Spleen (tissue), 11 donors: ENCODE measurements around the gene DUSP11. TPM values are rescaled to one million over a fixed set of nuclear protein-coding genes. Genes with fewer than 3 reads are reported as not detected.
A peak's percentile ranks its signal among the peaks of the same experiment; 100 is the strongest.

Source experiments
- DNase-seq: peaks from one replicate; pipeline ENCODE4 v3.0.0-alpha.2; 2020
- H3K27ac ChIP-seq, 8 donors: fragments of 200-600 bp; sonication (generic) in 7 of 8; 1 replicate in 4 of 8; 2 replicates in 4 of 8; pipeline versions ENCODE4 v1.5.0 to v1.8.0; 2016 to 2021; ENCODE audit warnings: inconsistent platforms in 4 of 8, mild to moderate bottlenecking in 4 of 8, moderate library complexity in 1 of 8
- H3K27me3 ChIP-seq, 7 donors: fragments of 200-600 bp; sonication (generic) in 6 of 7; replicated peaks in 1 of 7; 1 replicate in 4 of 7; 2 replicates in 3 of 7; pipeline versions ENCODE4 v1.5.0 to v1.8.0; 2016 to 2021; ENCODE audit warnings: inconsistent platforms in 3 of 7, mild to moderate bottlenecking in 1 of 7
- H3K36me3 ChIP-seq, 6 donors: fragments of 200-600 bp; sonication (generic) in 5 of 6; 1 replicate in 4 of 6; 2 replicates in 2 of 6; pipeline versions ENCODE4 v1.5.0 to v1.8.0; 2016 to 2021; ENCODE audit warnings: inconsistent platforms in 2 of 6
- H3K4me1 ChIP-seq, 6 donors: fragments of 200-600 bp; sonication (generic) in 5 of 6; 1 replicate in 3 of 6; 2 replicates in 3 of 6; pipeline versions ENCODE4 v1.5.0 to v1.8.0; 2016 to 2021; ENCODE audit warnings: inconsistent platforms in 3 of 6
- H3K4me3 ChIP-seq, 8 donors: fragments of 200-600 bp; sonication (generic) in 7 of 8; 1 replicate in 4 of 8; 2 replicates in 4 of 8; pipeline versions ENCODE4 v1.5.0 to v1.8.0; 2016 to 2021; ENCODE audit warnings: inconsistent platforms in 4 of 8, mild to moderate bottlenecking in 4 of 8, moderate library complexity in 2 of 8
- H3K9me3 ChIP-seq, 8 donors: fragments of 200-600 bp; sonication (generic) in 7 of 8; 1 replicate in 4 of 8; 2 replicates in 4 of 8; pipeline versions ENCODE4 v1.5.0 to v1.8.0; 2016 to 2021; ENCODE audit warnings: inconsistent platforms in 4 of 8
- POLR2A ChIP-seq, 3 donors: fragments of 450-650 bp; IDR thresholded peaks; one replicate each; pipeline ENCODE4 v1.5.1; 2017; ENCODE audit warnings: antibody characterized with exemption in 3 of 3, mild to moderate bottlenecking in 1 of 3
- POLR2AphosphoS5 ChIP-seq, 3 donors: sonication (generic); formaldehyde crosslinking; IDR thresholded peaks; one replicate each; pipeline ENCODE4 v1.5.1; 2017; ENCODE audit warnings: antibody characterized with exemption in 3 of 3
- WGBS, 5 donors: extraction: QIAGEN DNeasy Blood & Tissue Kit in 3 of 5; methylation state at CpG; one replicate each; pipeline versions ENCODE4 v1.1.5 to v1.1.7; 2013 to 2018; 5-methylcytosine and 5-hydroxymethylcytosine counted together
- intact Hi-C: fragments of 100-400 bp; cut with DNase I; formaldehyde crosslinking; loops from one replicate; pipeline ENCODE4 v1.15.0; 2023; ENCODE audit warnings: low total_unique reads
- polyA plus RNA-seq, 3 donors: library from polyadenylated mRNA; stranded (reverse); fragments of 200-250 nt; gene quantifications; one replicate each; pipeline ENCODE4 v1.2.1, GENCODE V29; 2013
- total RNA-seq, 7 donors: library from RNA; depleted of rRNA in 3 of 7; stranded (reverse); fragments of >200 nt in 3 of 7; fragmentation: NEBNext Ultra II Directional in 4 of 7; extraction: Animal tissue kit (Norgen Biotek cat#: 25700) in 4 of 7; gene quantifications; one replicate each; pipeline versions ENCODE4 v1.1.0 to v1.2.1, GENCODE V29; 2016 to 2021
- TF ChIP-seq, protein P1 (sequence below), 11 experiments: fragments of 200-600 bp in 7 of 11; fragments of 450-650 bp in 4 of 11; sonication (generic) in 4 of 11; IDR thresholded peaks in 8 of 11; conservative IDR thresholded peaks in 3 of 11; 1 replicate in 7 of 11; 2 replicates in 4 of 11; pipeline versions ENCODE4 v1.4.0 to v1.8.0; 2016 to 2021; ENCODE audit warnings: antibody characterized with exemption in 11 of 11, inconsistent platforms in 4 of 11, mild to moderate bottlenecking in 1 of 11
- donor health status: healthy with polysubstance abuse.
- donor health status: DM: no; HTN: no; CAD: no; lungs with moderate emphysema.
- donor health status: DM: no; HTN: no; CAD: no.
- donor health status: Bipolar disorder and iron deficiency.
- donor health status: healthy.
- donor health status: DM: no; HTN: no; CAD: no.
- donor health status: DM: yes; HTN: yes; CAD: no.

The DUSP11 gene
- total and polyA plus RNA-seq, 10 donors, result 17.2 to 49.3 (median 26.4) TPM

DNA sequence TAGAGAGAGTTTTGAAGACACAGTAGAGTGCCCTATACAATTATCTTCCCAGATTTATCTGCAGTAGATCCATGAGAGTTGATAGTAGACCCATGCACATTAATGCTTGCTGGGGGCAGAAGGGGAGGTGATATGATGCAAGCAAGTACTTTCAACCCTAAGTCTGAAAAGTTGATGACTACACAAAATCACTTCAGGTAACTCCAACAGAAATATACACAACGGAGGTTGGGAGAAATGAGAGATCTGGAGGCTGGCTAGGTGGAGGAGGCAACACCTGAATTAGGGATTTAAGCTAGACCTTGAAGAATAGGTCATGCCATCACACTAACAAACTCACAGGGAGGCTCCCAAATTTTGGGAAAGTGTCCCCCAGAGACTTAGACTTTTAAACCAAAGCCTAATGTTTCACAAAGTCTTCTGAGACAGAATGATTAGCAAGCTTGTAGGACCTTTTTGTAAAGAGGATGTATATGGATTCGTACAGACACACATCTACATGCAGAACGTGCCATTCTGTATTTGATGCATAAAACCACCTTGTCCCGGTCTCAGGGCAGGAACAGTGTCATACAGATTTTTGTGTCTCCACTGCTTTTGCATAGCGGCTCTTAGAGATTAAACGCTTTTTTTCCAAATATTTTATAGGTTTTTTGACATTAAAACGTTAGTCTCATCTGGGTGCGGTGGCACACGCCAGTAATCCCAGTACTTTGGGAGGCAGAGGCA is 47.9 kb upstream of the DUSP11 start:
- intact Hi-C loops, result no loop called here
- H3K4me1 ChIP-seq, result peaks cover 12 to 57% (median 33%) of the 10 kb centered on the region in 6 donors
- DNase-seq, result no peak
- H3K36me3 ChIP-seq, result peaks cover 3 to 23% (median 15%) of the 10 kb centered on the region in 6 donors
- TF ChIP-seq POLR2A (IDR thresholded peaks at IDR 0.05), result no peak
- TF ChIP-seq, protein P1, sequence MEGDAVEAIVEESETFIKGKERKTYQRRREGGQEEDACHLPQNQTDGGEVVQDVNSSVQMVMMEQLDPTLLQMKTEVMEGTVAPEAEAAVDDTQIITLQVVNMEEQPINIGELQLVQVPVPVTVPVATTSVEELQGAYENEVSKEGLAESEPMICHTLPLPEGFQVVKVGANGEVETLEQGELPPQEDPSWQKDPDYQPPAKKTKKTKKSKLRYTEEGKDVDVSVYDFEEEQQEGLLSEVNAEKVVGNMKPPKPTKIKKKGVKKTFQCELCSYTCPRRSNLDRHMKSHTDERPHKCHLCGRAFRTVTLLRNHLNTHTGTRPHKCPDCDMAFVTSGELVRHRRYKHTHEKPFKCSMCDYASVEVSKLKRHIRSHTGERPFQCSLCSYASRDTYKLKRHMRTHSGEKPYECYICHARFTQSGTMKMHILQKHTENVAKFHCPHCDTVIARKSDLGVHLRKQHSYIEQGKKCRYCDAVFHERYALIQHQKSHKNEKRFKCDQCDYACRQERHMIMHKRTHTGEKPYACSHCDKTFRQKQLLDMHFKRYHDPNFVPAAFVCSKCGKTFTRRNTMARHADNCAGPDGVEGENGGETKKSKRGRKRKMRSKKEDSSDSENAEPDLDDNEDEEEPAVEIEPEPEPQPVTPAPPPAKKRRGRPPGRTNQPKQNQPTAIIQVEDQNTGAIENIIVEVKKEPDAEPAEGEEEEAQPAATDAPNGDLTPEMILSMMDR (IDR thresholded peaks at IDR 0.05 in 8 of 11, conservative IDR thresholded peaks at IDR 0.05 in 3 of 11), result no peak
- TF ChIP-seq POLR2AphosphoS5 (IDR thresholded peaks at IDR 0.05), result no peak
- H3K27ac ChIP-seq, result peak overlapping the region; percentile 87 to 98 (median 96)
- no peaks in the 10 kb centered on the region for H3K9me3 ChIP-seq
- H3K4me3 ChIP-seq, result peak overlapping the region; percentile 57 to 90 (median 74)
- WGBS, 5 donors, result 77 to 86% (median 80%) methylated on average over 9 of the region's 9 CpGs
- no peaks in the 10 kb centered on the region for H3K27me3 ChIP-seq

DNA sequence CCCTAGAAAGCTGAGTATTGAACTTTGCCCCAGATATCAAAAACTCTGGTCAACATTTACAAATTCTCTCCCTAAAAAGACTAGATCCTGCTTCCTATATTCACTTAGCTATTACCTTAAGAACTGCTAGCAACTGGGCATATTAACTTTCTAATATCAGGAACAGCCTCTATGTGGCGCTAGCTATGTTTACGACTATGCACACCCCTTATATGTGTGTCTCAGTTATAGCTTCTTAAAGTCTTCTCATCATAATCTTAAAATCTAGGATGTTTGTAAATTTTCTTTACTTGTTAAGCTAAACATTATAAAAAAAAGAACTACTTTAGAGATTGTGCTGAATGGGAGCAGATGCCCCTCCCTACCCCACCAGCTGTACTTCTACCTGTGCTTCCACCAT is 47.1 kb upstream of the DUSP11 start:
- Histone ChIP-seq H3K27ac (no peak overlapping the region), H3K4me1 (peaks cover 9 to 50% (median 29%) of the 10 kb centered on the region in 6 donors), H3K4me3 (no peak overlapping the region), H3K9me3 (no peaks in the 10 kb centered on the region), H3K27me3 (no peaks in the 10 kb centered on the region), H3K36me3 (peaks cover 0 to 14% (median 7%) of the 10 kb centered on the region in 6 donors)
- no peak for TF ChIP-seq POLR2A (IDR thresholded peaks at IDR 0.05)
- TF ChIP-seq POLR2AphosphoS5 (IDR thresholded peaks at IDR 0.05), result no peak
- TF ChIP-seq, protein P1 (IDR thresholded peaks at IDR 0.05 in 8 of 11, conservative IDR thresholded peaks at IDR 0.05 in 3 of 11), result no peak
- intact Hi-C loops, result no loop called here
- DNase-seq, result no peak
- WGBS, 5 donors, result 32 to 44% (median 38%) methylated on average over 2 of the region's 2 CpGs

DNA sequence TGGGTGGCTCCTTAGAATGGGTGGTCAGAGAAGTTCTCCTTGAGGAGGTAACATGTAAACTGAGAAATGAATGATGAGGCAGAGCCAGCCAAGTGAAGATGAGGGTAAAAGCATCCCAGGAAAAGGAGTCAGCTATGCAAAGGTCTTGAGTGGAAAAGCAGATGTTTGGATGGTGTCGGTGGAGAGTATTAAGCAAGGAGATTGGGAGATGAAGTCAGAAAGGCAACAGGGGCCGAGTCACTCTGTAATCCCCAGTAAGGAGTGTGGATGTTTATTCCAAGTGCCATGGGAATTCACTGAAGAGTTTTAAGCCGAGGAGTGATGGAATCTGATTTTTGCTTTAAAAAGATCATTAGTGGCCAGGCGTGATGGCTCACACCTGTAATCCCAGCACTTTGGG is 45.5 kb upstream of the DUSP11 start:
- WGBS, 5 donors, result 77 to 93% (median 84%) methylated on average over 4 of the region's 4 CpGs
- TF ChIP-seq POLR2AphosphoS5 (IDR thresholded peaks at IDR 0.05) (no peak), POLR2A (IDR thresholded peaks at IDR 0.05) (no peak)
- TF ChIP-seq, protein P1 (IDR thresholded peaks at IDR 0.05 in 8 of 11, conservative IDR thresholded peaks at IDR 0.05 in 3 of 11), result no peak
- Histone ChIP-seq H3K9me3 (no peaks in the 10 kb centered on the region), H3K4me1 (peaks cover 9 to 37% (median 24%) of the 10 kb centered on the region in 6 donors), H3K27ac (no peak overlapping the region), H3K27me3 (no peaks in the 10 kb centered on the region), H3K36me3 (no peaks in the 10 kb centered on the region), H3K4me3 (no peak overlapping the region)
- intact Hi-C loops, result no loop called here
- no peak for DNase-seq

DNA sequence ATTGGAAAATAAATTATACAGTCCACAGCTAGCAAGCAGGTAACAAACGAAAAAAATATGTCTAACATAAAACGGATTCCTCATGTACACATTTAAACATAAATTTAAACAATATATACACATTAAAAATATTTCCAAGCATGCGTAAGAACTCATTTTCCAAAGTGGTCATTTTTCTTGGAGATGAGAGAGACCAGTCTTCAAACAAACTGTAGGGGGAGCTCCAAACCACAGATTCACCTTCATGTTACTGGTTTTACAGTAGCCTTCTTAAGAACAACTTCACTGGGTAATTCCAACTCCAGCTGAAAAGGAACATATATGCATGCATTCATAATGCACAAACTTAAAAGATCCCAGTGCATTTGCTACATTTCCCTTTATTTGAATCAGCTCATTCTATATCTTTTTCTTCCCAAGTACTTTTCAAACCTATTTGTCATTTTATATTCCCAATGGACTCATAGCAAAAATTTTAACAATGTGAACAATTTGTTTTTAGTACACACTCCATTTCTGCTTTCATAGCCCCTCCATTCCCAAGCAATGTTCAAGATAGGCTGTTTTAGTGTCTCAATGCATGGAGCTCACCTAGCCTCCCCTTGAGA is 44.1 kb upstream of the DUSP11 start:
- Histone ChIP-seq H3K4me3 (no peak overlapping the region), H3K9me3 (no peaks in the 10 kb centered on the region), H3K4me1 (peaks cover 9 to 23% (median 12%) of the 10 kb centered on the region in 6 donors), H3K27ac (no peak overlapping the region), H3K36me3 (no peaks in the 10 kb centered on the region), H3K27me3 (no peaks in the 10 kb centered on the region)
- intact Hi-C loops, result no loop called here
- WGBS, 5 donors, result 10 to 19% (median 14%) methylated on average over 3 of the region's 3 CpGs
- DNase-seq, result no peak
- no peak for TF ChIP-seq POLR2AphosphoS5 (IDR thresholded peaks at IDR 0.05)
- TF ChIP-seq, protein P1 (IDR thresholded peaks at IDR 0.05 in 8 of 11, conservative IDR thresholded peaks at IDR 0.05 in 3 of 11), result peak; percentile 62 to 87 (median 74)
- no peak for TF ChIP-seq POLR2A (IDR thresholded peaks at IDR 0.05)
